Stimulated activated CD4-positive, alpha-beta T cell treated with anti-CD3 and anti-CD28 coated beads, Interleukin-4, amount 100 ng/mL, for 1 hour (primary cell): Measurements from ENCODE around the gene PLEKHO2.

ENCODE experiments used
- DNase-seq: peaks from one replicate; pipeline ENCODE4 v3.0.0-alpha.2; 2020

PLEKHO2 gene

GRCh38 chr15:64895285-64896065, 53.8 kb downstream of the PLEKHO2 start:
- no peak for DNase-seq

- no peak for DNase-seq
Measured at GRCh38 chr15:64896371-64897069, 54.8 kb downstream of the PLEKHO2 start.

- DNase-seq: no peak
Measured at GRCh38 chr15:64897345-64897985, 55.8 kb downstream of the PLEKHO2 start.

- no peak for DNase-seq
Measured at GRCh38 chr15:64898406-64898805, 56.7 kb downstream of the PLEKHO2 start.

GRCh38 chr15:64901141-64901540, 59.4 kb downstream of the PLEKHO2 start:
- DNase-seq: no peak

- no peak for DNase-seq
Measured at GRCh38 chr15:64901914-64902313, 60.2 kb downstream of the PLEKHO2 start.

GRCh38 chr15:64902863-64903262, 61.1 kb downstream of the PLEKHO2 start:
- DNase-seq: no peak

GRCh38 chr15:64903326-64903950, 61.7 kb downstream of the PLEKHO2 start:
- DNase-seq: no peak

GRCh38 chr15:64904189-64904588, 62.5 kb downstream of the PLEKHO2 start:
- DNase-seq: no peak

GRCh38 chr15:64905119-64905831, 63.6 kb downstream of the PLEKHO2 start:
- DNase-seq: peak; percentile 83

- no peak for DNase-seq
Measured at GRCh38 chr15:64905941-64906340, 64.2 kb downstream of the PLEKHO2 start.

- DNase-seq: no peak
Measured at GRCh38 chr15:64906402-64906801, 64.7 kb downstream of the PLEKHO2 start.

GRCh38 chr15:64907991-64908390, 66.3 kb downstream of the PLEKHO2 start:
- no peak for DNase-seq

GRCh38 chr15:64909546-64909945, 67.8 kb downstream of the PLEKHO2 start:
- no peak for DNase-seq

- DNase-seq: peak; percentile 49
Measured at GRCh38 chr15:64911311-64912186, 69.8 kb downstream of the PLEKHO2 start, which contains the start of gene ANKDD1A. Gene ANKDD1A, plus strand, starts transcription at chr15:64911902. Its CDS starts 29 bp downstream, at chr15:64911931.

- no peak for DNase-seq
Measured at GRCh38 chr15:64912379-64913325, 70.9 kb downstream of the PLEKHO2 start.

- DNase-seq: no peak
Measured at GRCh38 chr15:64915518-64916227, 74.0 kb downstream of the PLEKHO2 start.

GRCh38 chr15:64916365-64916764, 74.7 kb downstream of the PLEKHO2 start:
- no peak for DNase-seq

- DNase-seq: no peak
Measured at GRCh38 chr15:64917211-64917610, 75.5 kb downstream of the PLEKHO2 start.
